Activated T-helper 1 cell treated with anti-CD3 and anti-CD28 coated beads, Interleukin-12 subunit alpha, Interleukin-12 subunit beta, Interleukin-2, Interleukin-4 antibody, amounts not matched to agents 30 ng/mL and 10 ng/mL and 1 ng/mL, durations not matched to agents 14 hours and 24 hours and 36 hours (primary cell): ENCODE measurements around the gene MT1F. TPM values are rescaled to one million over a fixed set of nuclear protein-coding genes. Genes with fewer than 3 reads are reported as not detected.
"Not testable (repeated sequence)": the region's sequence is repeated elsewhere in the genome, so short reads cannot be mapped to it uniquely, and the experiment has no call there.

Source experiments
- DNase-seq: peaks from one replicate; pipeline ENCODE4 v3.0.0; 2021; ENCODE audit warnings: low spot score
- H3K27ac Mint-ChIP-seq: one replicate; pipeline ENCODE4 v1.8.0; 2021; ENCODE audit warnings: mild to moderate bottlenecking, mixed read lengths
- H3K27me3 Mint-ChIP-seq: one replicate; pipeline ENCODE4 v1.8.0; 2022; ENCODE audit warnings: mild to moderate bottlenecking, moderate library complexity, mixed read lengths; ENCODE audit not compliant: insufficient read depth
- H3K36me3 Mint-ChIP-seq: one replicate; pipeline ENCODE4 v1.8.0; 2021; ENCODE audit warnings: low read depth, mixed read lengths
- H3K4me1 Mint-ChIP-seq: one replicate; pipeline ENCODE4 v1.8.0; 2021; ENCODE audit warnings: low read depth, mixed read lengths
- H3K4me3 Mint-ChIP-seq: one replicate; pipeline ENCODE4 v1.8.0; 2021; ENCODE audit warnings: mild to moderate bottlenecking, moderate library complexity, mixed read lengths
- H3K9me3 Mint-ChIP-seq: one replicate; pipeline ENCODE4 v1.8.0; 2021; ENCODE audit warnings: mixed read lengths
- intact Hi-C: fragments of 100-400 bp; cut with micrococcal nuclease; formaldehyde crosslinking; loops from one replicate; pipeline ENCODE4 v1.15.1; 2024
- total RNA-seq: library from RNA; stranded (reverse); gene quantifications from 2 replicates; pipeline ENCODE4 v1.2.3, GENCODE V29; 2022

The MT1F gene
- total RNA-seq, 1 donor from 2014 or later, result 5.2 TPM

GRCh38 chr16:56617212-56618085, 40.3 kb upstream of the MT1F start:
- H3K4me3 Mint-ChIP-seq, result peak overlapping the region; percentile 82
- peak; percentile 65 for DNase-seq
- no peaks in the 10 kb centered on the region for H3K36me3 Mint-ChIP-seq
- H3K27ac Mint-ChIP-seq, result peak overlapping the region; percentile 63
- H3K27me3 Mint-ChIP-seq, result peaks cover 6% of the 10 kb centered on the region
- H3K9me3 Mint-ChIP-seq, result no peaks in the 10 kb centered on the region
- peaks cover 39% of the 10 kb centered on the region for H3K4me1 Mint-ChIP-seq
- intact Hi-C loops, result loop anchor here (1.0 to 10.0 kb wide), 3 partner anchors 8 to 427 kb away; partner anchors contain the start of gene MT1E

DNA sequence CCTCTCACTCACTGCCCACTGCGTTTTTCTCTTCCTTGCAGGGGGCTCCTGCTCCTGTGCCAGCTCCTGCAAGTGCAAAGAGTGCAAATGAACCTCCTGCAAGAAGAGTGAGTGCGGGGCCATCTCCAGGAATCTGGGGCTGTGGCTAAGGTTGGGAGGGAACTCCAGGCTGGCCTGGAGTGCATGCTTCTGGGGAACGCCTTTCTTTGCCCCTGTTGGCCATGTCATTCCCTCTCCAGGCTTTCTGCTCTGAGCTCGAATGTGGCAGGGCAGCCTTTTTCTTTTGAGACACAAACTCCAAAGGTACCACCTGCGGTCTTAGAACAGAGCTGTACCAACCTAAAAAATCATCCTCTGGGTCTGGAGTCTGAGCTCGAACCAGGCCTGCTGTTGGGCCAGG, 39.6 kb upstream of the MT1F start:
- H3K4me3 Mint-ChIP-seq, result peak overlapping the region; percentile 82
- no peak for DNase-seq
- H3K27me3 Mint-ChIP-seq, result peaks cover 6% of the 10 kb centered on the region
- H3K36me3 Mint-ChIP-seq, result no peaks in the 10 kb centered on the region
- intact Hi-C loops, result loop anchor here (10.0 kb wide), 1 partner anchor 427 kb away; no protein-coding TSS in a partner anchor
- H3K4me1 Mint-ChIP-seq, result peaks cover 34% of the 10 kb centered on the region
- H3K27ac Mint-ChIP-seq, result no peak overlapping the region
- H3K9me3 Mint-ChIP-seq, result no peaks in the 10 kb centered on the region

GRCh38 chr16:56620339-56620897, 37.3 kb upstream of the MT1F start:
- Mint-ChIP-seq H3K4me1 (peaks cover 17% of the 10 kb centered on the region), H3K9me3 (no peaks in the 10 kb centered on the region), H3K27me3 (peaks cover 6% of the 10 kb centered on the region), H3K27ac (no peak overlapping the region), H3K36me3 (no peaks in the 10 kb centered on the region), H3K4me3 (no peak overlapping the region)
- intact Hi-C loops, result no loop called here
- DNase-seq, result no peak

GRCh38 chr16:56621665-56622445, 35.9 kb upstream of the MT1F start:
- intact Hi-C loops, DNase-seq, H3K36me3 Mint-ChIP-seq, H3K27me3 Mint-ChIP-seq, H3K9me3 Mint-ChIP-seq, H3K27ac Mint-ChIP-seq, H3K4me3 Mint-ChIP-seq: not testable (repeated sequence)
- peaks cover 23% of the 10 kb centered on the region for H3K4me1 Mint-ChIP-seq

- DNase-seq, intact Hi-C loops, H3K27me3 Mint-ChIP-seq, H3K36me3 Mint-ChIP-seq, H3K27ac Mint-ChIP-seq, H3K4me3 Mint-ChIP-seq, H3K9me3 Mint-ChIP-seq: not testable (repeated sequence)
- H3K4me1 Mint-ChIP-seq, result peaks cover 19% of the 10 kb centered on the region
These were observed 34.6 kb upstream of the MT1F start for GRCh38 chr16:56623184-56623583.

DNA sequence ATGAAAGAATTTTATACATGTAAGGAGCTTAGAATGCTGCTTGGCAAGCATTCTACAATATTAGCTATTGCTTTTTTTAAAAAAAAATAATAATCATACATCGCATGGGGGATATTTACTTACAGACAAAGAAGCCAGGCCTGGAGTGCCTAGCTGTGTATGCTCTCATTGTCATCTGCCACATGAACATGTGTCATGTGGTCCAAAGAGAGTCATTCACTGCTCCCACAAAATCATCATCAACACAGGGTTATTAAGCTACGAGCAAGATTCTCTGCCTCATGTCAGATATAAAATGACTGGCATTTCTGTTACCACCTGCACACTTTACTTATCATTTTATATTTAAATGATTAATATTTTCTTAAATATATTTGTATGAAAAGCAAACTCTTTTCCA, 34.1 kb upstream of the MT1F start:
- intact Hi-C loops, result no loop called here
- Mint-ChIP-seq H3K4me3 (no peak overlapping the region), H3K27me3 (peaks cover 8% of the 10 kb centered on the region), H3K36me3 (no peaks in the 10 kb centered on the region), H3K9me3 (no peaks in the 10 kb centered on the region), H3K27ac (no peak overlapping the region), H3K4me1 (peaks cover 21% of the 10 kb centered on the region)
- DNase-seq, result no peak

DNA sequence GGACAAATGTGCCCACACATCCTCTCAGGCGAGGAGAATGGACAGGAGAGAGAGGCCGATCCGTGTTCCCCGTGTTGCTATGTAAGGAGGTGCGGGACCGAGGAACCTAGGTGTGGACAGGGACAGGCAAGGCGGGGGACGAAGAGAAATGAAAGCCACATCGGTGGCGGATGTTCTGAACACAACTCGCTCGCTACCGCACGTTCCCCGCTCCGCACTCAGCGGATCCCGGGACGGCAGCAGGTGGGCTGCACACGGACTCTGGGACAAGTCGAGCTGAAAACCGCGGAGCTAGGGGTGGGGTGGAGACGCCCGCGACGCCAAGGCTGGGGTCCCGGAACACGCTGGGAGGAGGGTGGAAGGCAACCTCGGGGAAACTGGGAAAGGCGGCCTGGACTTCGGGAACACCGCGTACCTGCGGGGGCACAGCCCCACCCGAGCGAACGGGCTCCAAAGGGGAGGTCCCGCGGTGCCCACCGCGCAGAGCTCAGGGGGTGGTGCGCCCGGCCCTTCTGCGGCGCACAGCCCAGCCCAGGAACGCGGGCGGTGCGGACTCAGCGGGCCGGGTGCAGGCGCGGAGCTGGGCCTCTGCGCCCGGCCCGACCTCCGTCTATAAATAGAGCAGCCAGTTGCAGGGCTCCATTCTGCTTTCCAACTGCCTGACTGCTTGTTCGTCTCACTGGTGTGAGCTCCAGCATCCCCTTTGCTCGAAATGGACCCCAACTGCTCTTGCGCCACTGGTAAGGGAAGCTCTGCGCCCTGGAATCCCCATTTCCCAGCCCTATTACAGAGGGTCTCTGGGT, 32.4 kb upstream of the MT1F start, which contains the start of gene MT1E:
Gene MT1E, plus strand, starts transcription at position 642 of the 803 bp plus-strand sequence. Its CDS starts 71 bp downstream, at position 713.
- Mint-ChIP-seq H3K27me3 (peaks cover 6% of the 10 kb centered on the region), H3K27ac (peak within 1 kb of the TSS; percentile 93)

DNA sequence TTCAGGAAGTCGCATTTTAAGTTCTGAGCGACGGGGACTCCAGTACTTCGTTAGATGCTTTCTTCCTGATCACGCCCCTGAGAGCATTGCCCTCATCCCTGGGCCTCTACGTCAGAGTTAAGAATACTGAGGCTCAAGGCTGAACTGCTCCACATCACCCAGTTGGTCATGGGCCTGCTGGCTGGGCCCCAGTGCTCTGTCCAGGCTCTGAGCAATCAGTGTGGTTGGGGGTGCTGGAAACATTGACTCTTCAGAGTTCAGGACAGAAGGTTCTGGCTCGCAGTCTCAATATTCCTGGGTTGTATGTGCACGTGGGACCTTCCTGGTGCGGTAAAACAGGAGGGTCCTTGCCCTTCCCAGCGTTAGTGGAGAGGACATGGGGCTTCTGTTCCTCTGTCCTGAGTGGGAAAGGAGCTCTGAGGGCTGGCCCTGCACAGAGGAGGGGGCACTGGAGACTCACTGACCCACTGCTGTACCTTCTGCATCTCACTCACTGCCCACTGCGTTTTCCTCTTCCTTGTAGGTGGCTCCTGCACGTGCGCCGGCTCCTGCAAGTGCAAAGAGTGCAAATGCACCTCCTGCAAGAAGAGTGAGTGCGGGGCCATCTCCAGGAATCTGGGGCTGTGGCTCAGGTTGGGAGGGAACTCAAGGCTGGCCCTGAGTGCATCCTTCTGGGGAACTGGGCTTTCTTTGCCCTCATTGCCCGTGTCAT, 31.7 kb upstream of the MT1F start:
- H3K9me3 Mint-ChIP-seq, result no peaks in the 10 kb centered on the region
- no peak for DNase-seq
- H3K36me3 Mint-ChIP-seq, result no peaks in the 10 kb centered on the region
- peak overlapping the region; percentile 89 for H3K27ac Mint-ChIP-seq
- intact Hi-C loops, result loop anchor here (1.0 to 5.0 kb wide), 7 partner anchors 9 to 174 kb away; partner anchors contain the start of genes MT1F, MT1X, MT2A and NUDT21
- peaks cover 13% of the 10 kb centered on the region for H3K27me3 Mint-ChIP-seq
- H3K4me1 Mint-ChIP-seq, result peaks cover 23% of the 10 kb centered on the region
- peak overlapping the region; percentile 92 for H3K4me3 Mint-ChIP-seq

More for the DNA sequence above, 32.4 kb upstream of the MT1F start, which contains the start of gene MT1E:
- peaks cover 23% of the 10 kb centered on the region for H3K4me1 Mint-ChIP-seq
- peak; percentile 71 for DNase-seq
- intact Hi-C loops, result loop anchor here (1.0 to 5.0 kb wide), 7 partner anchors 8 to 173 kb away; partner anchors contain the start of genes MT1F, MT1X, MT2A and NUDT21
- H3K36me3 Mint-ChIP-seq, result no peaks in the 10 kb centered on the region
- H3K9me3 Mint-ChIP-seq, result no peaks in the 10 kb centered on the region
- peak within 1 kb of the TSS; percentile 92 for H3K4me3 Mint-ChIP-seq

DNA sequence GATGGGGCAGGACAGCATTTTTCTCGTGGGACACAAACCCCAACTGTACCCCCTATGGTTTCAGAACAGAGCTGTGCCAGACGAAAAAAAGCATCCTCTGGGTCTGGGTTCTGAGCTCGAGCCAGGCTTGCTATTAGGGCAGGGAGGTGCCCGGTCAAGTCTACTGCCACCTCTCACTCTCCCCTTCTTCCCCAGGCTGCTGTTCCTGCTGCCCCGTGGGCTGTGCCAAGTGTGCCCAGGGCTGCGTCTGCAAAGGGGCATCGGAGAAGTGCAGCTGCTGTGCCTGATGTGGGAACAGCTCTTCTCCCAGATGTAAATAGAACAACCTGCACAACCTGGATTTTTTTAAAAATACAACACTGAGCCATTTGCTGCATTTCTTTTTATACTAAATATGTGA, 31.1 kb upstream of the MT1F start:
- intact Hi-C loops, result loop anchor here (5.0 kb wide), 1 partner anchor 174 kb away; the partner anchor contains the start of genes NUDT21 and OGFOD1
- no peak overlapping the region for H3K27ac Mint-ChIP-seq
- H3K9me3 Mint-ChIP-seq, result no peaks in the 10 kb centered on the region
- H3K4me1 Mint-ChIP-seq, result peaks cover 25% of the 10 kb centered on the region
- H3K36me3 Mint-ChIP-seq, result no peaks in the 10 kb centered on the region
- H3K4me3 Mint-ChIP-seq, result peak overlapping the region; percentile 92
- H3K27me3 Mint-ChIP-seq, result peaks cover 19% of the 10 kb centered on the region
- DNase-seq, result no peak

DNA sequence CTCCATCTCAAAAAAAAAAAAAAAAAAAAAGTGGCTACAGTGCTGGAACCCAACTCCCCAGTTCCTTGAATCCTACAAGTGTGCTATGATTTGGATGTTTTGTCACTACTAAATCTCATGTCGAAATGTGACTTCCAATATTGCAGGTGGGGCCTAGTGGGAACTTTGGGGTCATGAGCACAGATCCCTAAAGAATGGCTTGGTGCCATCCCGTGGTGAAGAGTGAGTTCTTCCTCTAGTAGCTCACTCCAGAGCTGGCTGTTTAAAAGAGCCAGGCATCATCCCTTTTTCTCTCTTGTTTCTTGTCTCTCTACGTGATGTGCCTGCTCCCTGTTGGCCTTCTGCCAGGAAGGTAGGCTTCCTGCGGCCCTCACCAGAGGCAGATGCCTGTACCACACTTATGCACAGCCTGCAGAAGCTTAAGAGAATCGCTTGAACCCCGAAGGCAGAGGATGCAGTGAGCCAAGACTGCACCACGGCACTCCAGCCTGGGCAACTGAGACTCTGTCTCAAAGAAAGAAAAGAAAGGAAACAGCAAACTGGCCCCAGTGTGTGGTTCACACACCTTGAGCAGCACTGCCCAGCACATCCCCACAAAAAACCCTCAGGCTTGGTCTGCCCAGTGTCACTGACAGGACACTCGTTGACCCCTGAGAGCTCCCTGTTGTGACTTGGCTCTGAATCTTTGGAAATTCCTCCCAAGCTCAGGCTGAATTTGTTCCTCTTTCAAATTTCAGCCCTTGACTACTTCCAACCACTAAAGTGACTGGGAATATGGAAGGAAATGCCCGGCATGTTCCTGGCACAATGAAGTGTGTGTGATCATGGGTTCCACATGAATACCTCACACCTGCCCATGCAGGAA, 29.0 kb upstream of the MT1F start:
- Mint-ChIP-seq H3K27me3 (peaks cover 34% of the 10 kb centered on the region), H3K4me1 (peaks cover 34% of the 10 kb centered on the region)

GRCh38 chr16:56629531-56629930, 28.2 kb upstream of the MT1F start:
- peaks cover 43% of the 10 kb centered on the region for H3K27me3 Mint-ChIP-seq
- no peaks in the 10 kb centered on the region for H3K9me3 Mint-ChIP-seq
- intact Hi-C loops, result loop anchor here (5.0 kb wide), 1 partner anchor 177 kb away; the partner anchor contains the start of genes NUDT21 and OGFOD1
- no peak for DNase-seq
- H3K4me3 Mint-ChIP-seq, result no peak overlapping the region
- no peak overlapping the region for H3K27ac Mint-ChIP-seq
- no peaks in the 10 kb centered on the region for H3K36me3 Mint-ChIP-seq
- peaks cover 34% of the 10 kb centered on the region for H3K4me1 Mint-ChIP-seq

More for the DNA sequence above, 29.0 kb upstream of the MT1F start:
- Mint-ChIP-seq H3K4me3 (no peak overlapping the region), H3K36me3 (no peaks in the 10 kb centered on the region), H3K27ac (no peak overlapping the region), H3K9me3 (no peaks in the 10 kb centered on the region)
- intact Hi-C loops, result loop anchor here (5.0 kb wide), 1 partner anchor 176 kb away; the partner anchor contains the start of genes NUDT21 and OGFOD1
- no peak for DNase-seq
